ENCODE data around the gene TRERF1.

- TF ChIP-seq, protein P1, sequence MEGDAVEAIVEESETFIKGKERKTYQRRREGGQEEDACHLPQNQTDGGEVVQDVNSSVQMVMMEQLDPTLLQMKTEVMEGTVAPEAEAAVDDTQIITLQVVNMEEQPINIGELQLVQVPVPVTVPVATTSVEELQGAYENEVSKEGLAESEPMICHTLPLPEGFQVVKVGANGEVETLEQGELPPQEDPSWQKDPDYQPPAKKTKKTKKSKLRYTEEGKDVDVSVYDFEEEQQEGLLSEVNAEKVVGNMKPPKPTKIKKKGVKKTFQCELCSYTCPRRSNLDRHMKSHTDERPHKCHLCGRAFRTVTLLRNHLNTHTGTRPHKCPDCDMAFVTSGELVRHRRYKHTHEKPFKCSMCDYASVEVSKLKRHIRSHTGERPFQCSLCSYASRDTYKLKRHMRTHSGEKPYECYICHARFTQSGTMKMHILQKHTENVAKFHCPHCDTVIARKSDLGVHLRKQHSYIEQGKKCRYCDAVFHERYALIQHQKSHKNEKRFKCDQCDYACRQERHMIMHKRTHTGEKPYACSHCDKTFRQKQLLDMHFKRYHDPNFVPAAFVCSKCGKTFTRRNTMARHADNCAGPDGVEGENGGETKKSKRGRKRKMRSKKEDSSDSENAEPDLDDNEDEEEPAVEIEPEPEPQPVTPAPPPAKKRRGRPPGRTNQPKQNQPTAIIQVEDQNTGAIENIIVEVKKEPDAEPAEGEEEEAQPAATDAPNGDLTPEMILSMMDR (conservative IDR thresholded peaks at IDR 0.05; ENCODE audit: low read depth in 2 of 2): no peak
- no peak for TF ChIP-seq EZH2 (IDR thresholded peaks at IDR 0.05; ENCODE audit: low read depth, unreplicated experiment)
- no peak for TF ChIP-seq POLR2AphosphoS5 (IDR thresholded peaks at IDR 0.05; ENCODE audit: low read depth)
- no peak for TF ChIP-seq CREB1 (CRISPR knock-in tag; IDR thresholded peaks at IDR 0.05; ENCODE audit: low read depth)
- TF ChIP-seq, protein P2, sequence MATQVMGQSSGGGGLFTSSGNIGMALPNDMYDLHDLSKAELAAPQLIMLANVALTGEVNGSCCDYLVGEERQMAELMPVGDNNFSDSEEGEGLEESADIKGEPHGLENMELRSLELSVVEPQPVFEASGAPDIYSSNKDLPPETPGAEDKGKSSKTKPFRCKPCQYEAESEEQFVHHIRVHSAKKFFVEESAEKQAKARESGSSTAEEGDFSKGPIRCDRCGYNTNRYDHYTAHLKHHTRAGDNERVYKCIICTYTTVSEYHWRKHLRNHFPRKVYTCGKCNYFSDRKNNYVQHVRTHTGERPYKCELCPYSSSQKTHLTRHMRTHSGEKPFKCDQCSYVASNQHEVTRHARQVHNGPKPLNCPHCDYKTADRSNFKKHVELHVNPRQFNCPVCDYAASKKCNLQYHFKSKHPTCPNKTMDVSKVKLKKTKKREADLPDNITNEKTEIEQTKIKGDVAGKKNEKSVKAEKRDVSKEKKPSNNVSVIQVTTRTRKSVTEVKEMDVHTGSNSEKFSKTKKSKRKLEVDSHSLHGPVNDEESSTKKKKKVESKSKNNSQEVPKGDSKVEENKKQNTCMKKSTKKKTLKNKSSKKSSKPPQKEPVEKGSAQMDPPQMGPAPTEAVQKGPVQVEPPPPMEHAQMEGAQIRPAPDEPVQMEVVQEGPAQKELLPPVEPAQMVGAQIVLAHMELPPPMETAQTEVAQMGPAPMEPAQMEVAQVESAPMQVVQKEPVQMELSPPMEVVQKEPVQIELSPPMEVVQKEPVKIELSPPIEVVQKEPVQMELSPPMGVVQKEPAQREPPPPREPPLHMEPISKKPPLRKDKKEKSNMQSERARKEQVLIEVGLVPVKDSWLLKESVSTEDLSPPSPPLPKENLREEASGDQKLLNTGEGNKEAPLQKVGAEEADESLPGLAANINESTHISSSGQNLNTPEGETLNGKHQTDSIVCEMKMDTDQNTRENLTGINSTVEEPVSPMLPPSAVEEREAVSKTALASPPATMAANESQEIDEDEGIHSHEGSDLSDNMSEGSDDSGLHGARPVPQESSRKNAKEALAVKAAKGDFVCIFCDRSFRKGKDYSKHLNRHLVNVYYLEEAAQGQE (IDR thresholded peaks at IDR 0.05; ENCODE audit: unreplicated experiment): no peak
- TF ChIP-seq EZH2phosphoT487 (IDR thresholded peaks at IDR 0.05; ENCODE audit: unreplicated experiment): no peak
- no peak for TF ChIP-seq STAT1 (IDR thresholded peaks at IDR 0.05; ENCODE audit: unreplicated experiment)
- no peak for TF ChIP-seq NANOG (IDR thresholded peaks at IDR 0.05; ENCODE audit: borderline replicate concordance)
- TF ChIP-seq JUNB (IDR thresholded peaks at IDR 0.05; ENCODE audit: unreplicated experiment): no peak
Observed at GRCh38 chr6:42276034-42276890, 175.5 kb downstream of the TRERF1 start.

Data from GM23338 (cell line).